HG03060 (cell line): ENCODE results near the gene KARS1.
"Not testable (repeated sequence)": the region's sequence is repeated elsewhere in the genome, so short reads cannot be mapped to it uniquely, and the experiment has no call there.

Experiments
- ATAC-seq: cut with Tn5 transposase; IDR thresholded peaks from one replicate; pipeline ENCODE4 v1.9.1; 2021; ENCODE audit warnings: low read depth, moderate number of reproducible peaks; ENCODE audit not compliant: unreplicated experiment

Gene KARS1

GRCh38 chr16:75626806-75627205 is 20.7 kb downstream of the KARS1 start:
- no peak for ATAC-seq

- no peak for ATAC-seq
Measured at GRCh38 chr16:75624921-75625334, 22.5 kb downstream of the KARS1 start.

- ATAC-seq, result peak; percentile 84
Measured at GRCh38 chr16:75622761-75623605, 24.5 kb downstream of the KARS1 start, which contains the start of gene ADAT1. TSS of gene ADAT1 (minus strand) at chr16:75623281. CDS start at chr16:75620799, 2,482 bp downstream.

- ATAC-seq, result no peak
Measured at GRCh38 chr16:75621170-75621477, 26.3 kb downstream of the KARS1 start.

- no peak for ATAC-seq
Measured at GRCh38 chr16:75620326-75621169, 26.9 kb downstream of the KARS1 start.

GRCh38 chr16:75618780-75619179 is 28.7 kb downstream of the KARS1 start:
- ATAC-seq, result no peak

GRCh38 chr16:75617121-75617520 is 30.3 kb downstream of the KARS1 start:
- no peak for ATAC-seq

GRCh38 chr16:75616521-75617010 is 30.9 kb downstream of the KARS1 start:
- ATAC-seq, result no peak

- ATAC-seq, result no peak
Measured at GRCh38 chr16:75615619-75616018, 31.8 kb downstream of the KARS1 start.

- ATAC-seq, result no peak
Measured at GRCh38 chr16:75614066-75614897, 33.2 kb downstream of the KARS1 start.

- no peak for ATAC-seq
Measured at GRCh38 chr16:75606507-75606906, 41.0 kb downstream of the KARS1 start.

GRCh38 chr16:75603241-75603640 is 44.2 kb downstream of the KARS1 start:
- ATAC-seq, result no peak

GRCh38 chr16:75599452-75600277 is 47.8 kb downstream of the KARS1 start:
- no peak for ATAC-seq

GRCh38 chr16:75593825-75594820 is 53.3 kb downstream of the KARS1 start:
- no peak for ATAC-seq

GRCh38 chr16:75593308-75593707 is 54.2 kb downstream of the KARS1 start:
- ATAC-seq, result no peak

GRCh38 chr16:75591927-75592326 is 55.5 kb downstream of the KARS1 start:
- ATAC-seq, result not testable (repeated sequence)

GRCh38 chr16:75590920-75591843 is 56.3 kb downstream of the KARS1 start:
- ATAC-seq, result no peak
